Stimulated activated CD4-positive, alpha-beta T cell treated with anti-CD3 and anti-CD28 coated beads, TNF-alpha, amount 100 ng/mL, for 1 hour (primary cell): ENCODE data around the gene NTNG2.

Source experiments
- DNase-seq, 3 donors: peaks; one replicate each; pipeline ENCODE4 v3.0.0-alpha.2; 2020; ENCODE audit warnings: low read depth in 3 of 3, low spot score in 1 of 3

The NTNG2 gene

GRCh38 chr9:132146039-132146438, 15.8 kb upstream of the NTNG2 start:
- no peak for DNase-seq

GRCh38 chr9:132146575-132146974, 15.3 kb upstream of the NTNG2 start:
- DNase-seq, result no peak

DNA sequence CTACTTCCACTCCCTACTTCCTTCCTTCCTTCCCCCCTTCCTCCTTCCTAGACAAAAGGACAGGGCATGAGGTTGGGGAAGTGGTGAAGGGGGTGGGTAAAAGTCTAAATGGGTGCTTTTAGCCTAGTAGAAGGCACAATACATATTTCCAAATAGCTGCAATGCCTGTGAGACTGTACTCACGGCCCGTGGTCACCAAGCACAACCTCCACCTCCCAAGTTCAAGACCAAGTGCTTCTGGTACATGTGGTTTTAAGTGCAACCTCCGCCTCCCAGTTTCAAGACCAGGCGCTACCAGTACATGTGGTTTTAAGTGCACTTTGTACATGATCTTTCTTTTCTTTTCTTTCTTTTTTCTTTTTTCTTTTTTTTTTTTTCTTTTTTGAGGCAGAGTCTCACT, 14.5 kb upstream of the NTNG2 start:
- DNase-seq, result no peak

DNA sequence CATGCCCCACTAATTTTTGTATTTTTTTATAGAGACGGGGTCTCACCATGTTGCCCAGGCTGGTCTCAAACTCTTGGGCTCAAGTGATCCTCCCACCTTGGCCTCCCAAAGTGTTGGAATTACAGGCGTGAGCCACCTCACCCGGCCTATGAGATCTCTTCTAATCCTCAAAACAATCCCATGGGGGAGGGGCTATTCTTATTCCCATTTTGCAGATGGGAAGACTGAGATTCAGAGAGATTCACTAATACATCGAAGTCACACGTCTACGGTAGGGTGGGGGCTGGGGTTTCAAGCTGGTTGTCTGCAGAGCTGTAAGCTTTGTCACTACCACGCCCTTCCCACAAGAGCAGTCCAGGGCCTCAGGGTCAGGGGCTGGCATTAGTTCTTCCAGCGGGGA, 14.0 kb upstream of the NTNG2 start:
- no peak for DNase-seq

GRCh38 chr9:132150256-132150655, 11.6 kb upstream of the NTNG2 start:
- no peak for DNase-seq

DNA sequence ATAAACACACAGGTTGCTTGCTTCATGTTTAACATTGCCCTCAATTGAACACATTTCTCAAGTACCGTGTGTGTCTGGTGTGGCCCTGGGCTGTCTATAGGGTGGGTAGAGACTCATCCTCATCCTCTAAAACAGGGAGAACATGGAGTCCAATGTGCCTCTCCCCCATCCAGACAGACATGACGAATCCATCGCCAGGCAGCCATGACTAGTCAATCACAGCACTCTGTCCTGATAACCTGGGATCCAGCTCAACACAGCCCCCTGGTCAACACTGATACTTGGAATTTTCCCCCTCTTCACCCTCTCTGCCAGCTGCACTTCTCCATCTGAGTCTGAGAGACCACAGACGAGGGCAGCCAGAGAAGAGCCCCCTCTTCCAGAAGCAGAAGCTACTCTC, 10.7 kb upstream of the NTNG2 start:
- DNase-seq, result no peak

DNA sequence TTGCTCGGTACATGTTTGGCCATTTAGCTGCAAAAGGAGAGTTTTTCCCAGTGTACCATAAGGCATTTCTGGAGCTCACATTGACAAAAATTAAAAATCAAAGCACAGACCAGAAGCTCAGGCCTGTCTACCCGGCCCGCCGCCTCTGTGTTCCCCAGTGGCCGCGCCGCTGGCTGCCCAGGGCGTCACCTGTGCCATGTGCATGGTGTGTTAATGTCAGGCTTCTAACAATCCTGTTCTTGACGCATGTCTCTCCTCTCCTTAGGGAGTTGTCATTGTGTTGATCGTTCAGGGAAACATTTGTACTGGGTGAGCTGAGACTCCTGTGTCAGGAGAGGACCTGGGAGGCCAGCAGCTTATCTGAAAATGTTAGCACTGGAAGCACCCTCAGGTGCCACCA, 9.6 kb upstream of the NTNG2 start:
- no peak for DNase-seq

- no peak for DNase-seq
Measured at GRCh38 chr9:132154863-132155567, 6.8 kb upstream of the NTNG2 start.

GRCh38 chr9:132155568-132155895, 6.3 kb upstream of the NTNG2 start:
- no peak for DNase-seq

DNA sequence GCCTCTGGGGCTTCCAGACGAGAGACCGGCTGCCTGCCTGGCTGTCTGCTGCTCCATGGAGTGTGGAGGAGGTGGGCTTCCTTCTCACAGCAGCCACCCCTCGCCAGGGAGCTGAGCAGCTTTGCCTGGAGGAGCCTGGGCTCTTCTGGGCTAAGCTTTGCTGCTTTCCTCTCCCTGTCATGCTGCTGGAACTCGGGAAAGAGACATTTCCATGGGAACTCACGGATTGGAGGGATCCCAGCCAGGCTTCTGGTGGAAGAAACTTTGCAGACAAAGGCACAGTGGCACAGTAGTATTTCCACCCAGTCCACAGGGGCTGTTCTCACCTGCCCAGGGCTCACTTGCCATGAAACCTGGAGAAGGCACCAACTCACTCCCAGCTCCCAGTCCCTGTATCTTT, 5.6 kb upstream of the NTNG2 start:
- no peak for DNase-seq

DNA sequence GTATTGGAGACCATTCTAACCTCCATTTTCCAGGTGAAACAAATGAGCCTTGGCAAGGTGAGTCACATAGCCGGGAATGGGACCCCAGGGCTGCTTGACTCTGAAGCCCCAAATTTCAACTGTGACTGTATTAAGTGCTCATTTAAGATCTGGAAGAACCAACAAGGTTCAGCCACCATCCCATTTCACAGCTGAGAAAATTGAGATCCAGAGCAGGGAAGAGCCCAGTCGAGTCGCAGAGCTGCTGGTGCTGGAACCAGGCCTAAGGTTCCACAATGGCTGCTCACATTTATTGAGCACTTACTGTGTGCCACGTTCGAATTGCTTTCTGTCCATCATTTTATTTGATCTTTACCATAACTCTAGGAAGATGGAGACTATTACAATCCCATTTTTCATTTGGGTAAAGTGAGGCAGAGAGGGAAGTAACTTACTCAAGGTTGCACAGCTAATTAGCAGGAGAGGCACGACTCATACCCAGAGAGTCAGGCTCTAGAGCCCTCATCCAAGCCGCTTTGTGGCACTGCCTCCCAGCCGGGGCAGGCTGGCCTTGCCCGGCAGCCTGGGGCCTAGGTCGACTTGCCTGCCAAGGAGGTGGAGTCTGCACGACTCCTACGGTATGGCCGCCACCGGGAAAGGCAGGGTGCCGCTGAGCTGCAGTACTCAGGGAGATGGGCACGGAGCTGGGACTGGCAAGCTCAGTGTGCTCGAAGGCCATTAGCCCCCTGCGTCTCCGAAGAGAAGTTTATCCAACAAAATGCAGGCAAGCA, 4.3 kb upstream of the NTNG2 start:
- no peak for DNase-seq

DNA sequence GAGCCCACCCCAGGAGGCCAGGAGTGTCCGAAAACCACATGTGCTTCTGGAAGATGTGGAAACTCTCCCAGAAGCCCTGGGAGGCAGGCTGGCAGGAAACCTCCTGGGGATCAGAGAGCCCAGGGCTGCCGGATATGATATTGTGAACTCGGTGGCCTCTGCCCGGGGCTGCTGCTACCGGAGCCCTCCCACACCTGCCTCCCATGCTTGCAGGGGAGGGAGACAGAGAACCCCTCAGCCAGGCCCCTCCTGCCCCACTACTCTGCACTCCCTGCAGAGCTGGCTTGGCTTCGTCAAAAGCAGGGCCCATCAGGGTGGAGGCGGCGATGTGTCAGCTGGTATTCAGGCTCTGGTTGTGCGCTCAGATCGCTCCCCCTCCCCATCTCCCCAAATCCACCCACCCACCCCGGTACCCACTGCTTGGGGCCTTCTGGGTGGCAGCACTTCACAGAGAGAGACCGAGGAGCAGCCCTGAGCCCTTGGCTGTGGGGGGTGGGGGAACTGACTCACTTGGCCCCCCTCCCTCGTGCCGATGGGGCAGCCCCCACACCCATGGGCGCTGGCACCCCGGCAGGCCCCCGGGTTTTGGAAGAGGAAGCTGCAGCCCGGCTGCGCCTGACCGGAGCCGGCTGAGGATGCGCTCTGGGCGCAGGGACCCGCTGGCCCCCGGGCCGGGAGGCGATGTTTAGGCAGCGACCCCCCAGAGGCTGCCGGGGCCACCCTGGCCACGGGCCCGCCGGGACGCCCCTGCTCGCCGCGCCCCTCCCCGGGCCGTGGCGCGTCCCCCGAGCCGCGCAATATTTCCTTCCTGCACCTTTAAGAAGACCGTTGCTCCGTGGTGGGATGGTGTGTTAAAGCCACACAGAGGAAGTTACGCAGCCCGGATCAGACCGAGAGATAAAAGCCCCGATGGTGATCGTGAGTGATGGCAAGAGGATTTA, 786 bp upstream of the NTNG2 start:
- peak; percentile 9 to 13 (median 12) for DNase-seq

DNA sequence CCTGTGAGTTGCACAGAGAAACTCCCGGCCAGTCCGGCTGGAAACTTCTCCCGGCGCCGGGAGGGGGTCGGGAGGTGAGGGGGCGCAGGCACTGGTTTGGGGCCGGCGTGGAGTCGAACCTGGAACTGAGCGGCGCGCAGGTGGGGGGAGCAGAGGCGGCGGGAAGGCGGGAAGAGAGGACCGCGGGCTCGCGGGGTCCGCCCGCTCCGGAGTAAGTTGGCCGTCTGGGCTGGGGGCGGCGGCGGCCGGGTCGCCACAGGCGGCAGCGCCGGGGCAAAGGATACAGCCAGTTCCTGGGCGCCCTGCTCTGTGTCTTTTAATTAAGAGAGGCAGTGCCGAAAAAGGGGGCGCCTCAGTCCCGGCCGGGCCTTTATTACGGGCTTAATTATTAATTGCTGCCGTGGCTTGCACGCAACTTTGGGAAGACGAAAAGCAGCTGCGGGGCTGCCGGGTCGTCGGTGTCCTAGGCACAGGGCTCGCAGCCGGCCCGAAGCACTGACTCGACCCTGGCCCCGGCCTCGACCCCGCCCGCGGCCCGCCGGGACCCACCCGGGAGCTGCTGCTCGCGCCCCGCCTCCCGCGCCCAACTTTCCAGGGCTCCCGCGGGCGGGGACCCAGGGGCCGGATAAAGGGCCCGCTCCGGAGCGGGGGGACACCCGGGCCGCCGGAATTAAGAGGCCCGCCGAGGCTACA, 1.1 kb downstream of the NTNG2 start:
- DNase-seq, result no peak

DNA sequence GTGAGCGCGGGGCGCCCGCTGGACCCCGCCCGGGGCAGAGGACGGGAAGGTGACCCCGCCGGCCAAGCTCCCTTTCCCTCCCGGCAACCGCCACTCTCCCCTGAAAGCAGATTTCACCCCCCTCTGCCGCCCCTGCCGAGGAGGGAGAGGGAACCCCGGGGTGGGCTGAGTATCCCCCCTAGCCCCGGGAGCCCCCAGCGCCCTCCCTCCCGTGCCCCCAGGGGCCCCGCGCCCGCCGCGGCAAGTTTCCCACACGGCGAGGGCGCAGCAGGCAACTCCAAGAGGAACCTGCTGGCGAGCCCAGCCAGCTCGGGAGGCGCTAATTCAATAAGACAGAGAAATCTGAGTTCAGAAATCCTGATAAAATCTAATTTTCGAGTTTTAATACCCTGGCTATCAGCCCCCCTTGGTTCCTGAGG, 1.6 kb downstream of the NTNG2 start:
- DNase-seq, result no peak

- DNase-seq, result no peak
Measured at GRCh38 chr9:132163876-132164603, 2.2 kb downstream of the NTNG2 start.

GRCh38 chr9:132164604-132165362, 2.9 kb downstream of the NTNG2 start:
- DNase-seq, result no peak

DNA sequence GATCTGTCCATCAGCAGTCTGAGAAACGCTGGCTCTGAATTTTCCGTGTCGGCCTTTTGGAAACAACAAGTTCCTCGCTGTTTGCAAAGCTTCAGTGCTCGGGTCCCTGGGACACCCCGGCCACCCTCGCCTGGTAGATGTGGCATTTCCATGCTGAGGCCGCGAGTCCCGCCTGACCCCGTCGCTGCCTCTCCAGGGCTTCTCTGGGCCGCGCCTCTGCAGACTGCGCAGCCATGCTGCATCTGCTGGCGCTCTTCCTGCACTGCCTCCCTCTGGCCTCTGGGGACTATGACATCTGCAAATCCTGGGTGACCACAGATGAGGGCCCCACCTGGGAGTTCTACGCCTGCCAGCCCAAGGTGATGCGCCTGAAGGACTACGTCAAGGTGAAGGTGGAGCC, 4.7 kb downstream of the NTNG2 start:
- no peak for DNase-seq

DNA sequence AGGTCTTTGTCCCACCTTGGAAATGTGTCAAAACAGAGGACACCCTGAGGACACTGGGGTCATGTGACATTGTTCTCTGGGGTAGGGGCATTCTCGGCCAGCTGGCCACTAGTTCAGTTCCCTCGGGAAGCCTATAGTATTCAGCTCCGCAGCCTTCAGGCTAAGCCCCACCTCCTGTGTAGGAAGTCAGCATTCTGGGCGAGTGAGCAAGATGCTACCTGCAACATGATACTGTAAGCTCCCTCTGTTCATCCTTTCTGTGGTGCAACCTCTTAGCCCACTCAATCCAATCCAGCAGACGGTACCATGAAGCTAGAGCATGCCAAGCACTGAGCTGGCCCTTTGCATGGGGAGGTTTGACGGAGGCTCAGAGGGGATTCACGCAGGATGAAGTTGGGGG, 5.3 kb downstream of the NTNG2 start:
- DNase-seq, result no peak

DNA sequence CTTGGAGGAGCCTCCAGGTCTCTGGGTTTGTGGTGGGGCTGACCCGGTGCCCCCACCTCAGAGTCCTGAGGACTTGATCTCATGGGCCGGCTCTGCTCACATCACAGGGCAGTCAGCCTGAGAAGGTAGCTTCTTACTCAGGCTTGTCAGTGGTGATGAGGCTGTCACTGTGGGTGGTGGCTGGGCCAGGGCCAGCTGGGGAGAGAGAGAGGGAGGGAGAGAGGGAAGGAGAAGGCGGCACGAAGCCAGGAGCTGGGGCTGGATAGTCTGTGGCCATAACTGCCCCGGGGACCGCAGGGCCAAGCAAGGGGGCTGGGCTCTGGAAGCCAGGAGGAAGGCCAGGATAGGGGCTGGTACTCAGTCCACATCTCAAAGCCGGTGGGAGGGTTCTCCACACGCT, 6.5 kb downstream of the NTNG2 start:
- DNase-seq, result no peak

DNA sequence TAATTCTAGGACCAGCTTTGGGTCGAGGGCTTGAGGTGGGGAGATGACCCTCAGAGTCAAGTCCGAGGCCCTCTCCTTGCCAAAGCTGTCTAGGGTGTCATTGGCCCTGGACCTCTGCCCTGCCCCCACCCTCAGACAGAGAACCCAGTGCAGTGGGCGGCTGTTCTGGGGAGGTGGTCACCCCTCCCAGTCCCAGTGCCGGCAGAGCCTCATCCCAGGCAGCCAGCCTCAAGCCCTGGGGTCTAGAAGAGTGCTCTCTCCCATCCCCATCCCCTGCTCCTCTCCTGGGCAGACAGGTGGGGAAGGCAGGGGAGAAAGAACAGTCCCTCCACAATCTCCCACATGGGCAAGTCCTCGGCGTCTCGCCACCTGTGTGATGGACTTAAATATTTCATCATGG, 7.0 kb downstream of the NTNG2 start:
- no peak for DNase-seq
